Glomerular endothelial cell (primary cell): ENCODE results near the gene SLC22A3. TPM values are rescaled to one million over a fixed set of nuclear protein-coding genes. Genes with fewer than 3 reads are reported as not detected.

ENCODE experiments used
- DNase-seq: peaks from one replicate; pipeline ENCODE4 v3.0.0-alpha.2; 2011; ENCODE audit warnings: low read depth, low spot score; ENCODE audit errors: extremely low read depth
- total RNA-seq: library from RNA; depleted of rRNA; stranded (reverse); fragments of >200 nt; gene quantifications from 2 replicates; pipeline ENCODE4 v1.2.3, GENCODE V29; 2015

The SLC22A3 gene
- total RNA-seq, 1 donor from 2014 or later: 0.70 TPM

DNA sequence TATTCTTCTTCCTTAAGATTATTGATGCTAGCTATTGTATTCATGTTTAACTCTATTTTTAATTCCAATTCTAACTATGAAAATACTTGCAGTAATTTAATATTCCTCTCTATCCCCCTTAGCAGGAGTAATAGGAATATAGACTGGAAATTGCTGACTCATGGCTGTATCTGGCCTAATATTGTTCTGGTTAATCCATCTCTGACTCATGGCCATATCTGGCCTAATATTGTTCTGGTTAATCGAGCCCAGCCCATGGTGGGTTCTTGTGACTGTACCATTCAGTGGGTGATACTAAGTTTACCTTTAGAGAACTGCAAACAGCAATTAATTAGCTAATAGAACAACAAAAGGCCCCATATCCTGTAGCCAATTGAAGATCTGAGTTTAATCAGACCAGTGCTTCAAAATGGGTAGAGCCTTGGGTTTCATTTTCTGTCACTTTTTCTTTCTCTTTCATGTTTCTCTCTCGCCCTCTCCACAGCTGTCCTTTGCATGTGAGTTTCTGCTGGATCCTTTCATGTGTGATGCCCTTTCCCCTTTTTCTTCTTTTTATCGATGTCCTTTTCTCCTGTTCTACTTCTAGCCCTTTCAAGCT, 50.6 kb downstream of the SLC22A3 start:
- no peak for DNase-seq

GRCh38 chr6:160400446-160400845, 52.3 kb downstream of the SLC22A3 start:
- no peak for DNase-seq

DNA sequence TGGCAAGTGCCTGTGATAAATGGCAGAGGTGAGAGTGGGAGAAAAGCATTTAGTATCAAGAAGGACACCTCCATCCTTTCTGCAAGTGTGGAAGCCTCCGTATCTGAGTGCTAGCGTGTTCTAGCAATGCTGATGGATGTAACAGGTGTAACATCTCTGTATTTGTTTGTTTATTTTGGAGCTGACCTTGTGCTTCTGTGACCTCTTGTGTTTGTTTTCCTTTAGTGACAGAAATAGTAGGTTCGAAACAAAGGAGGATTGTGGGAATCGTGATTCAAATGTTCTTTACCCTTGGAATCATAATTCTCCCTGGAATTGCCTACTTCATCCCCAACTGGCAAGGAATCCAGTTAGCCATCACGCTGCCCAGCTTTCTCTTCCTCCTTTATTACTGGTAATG, 60.4 kb downstream of the SLC22A3 start:
- DNase-seq: no peak

DNA sequence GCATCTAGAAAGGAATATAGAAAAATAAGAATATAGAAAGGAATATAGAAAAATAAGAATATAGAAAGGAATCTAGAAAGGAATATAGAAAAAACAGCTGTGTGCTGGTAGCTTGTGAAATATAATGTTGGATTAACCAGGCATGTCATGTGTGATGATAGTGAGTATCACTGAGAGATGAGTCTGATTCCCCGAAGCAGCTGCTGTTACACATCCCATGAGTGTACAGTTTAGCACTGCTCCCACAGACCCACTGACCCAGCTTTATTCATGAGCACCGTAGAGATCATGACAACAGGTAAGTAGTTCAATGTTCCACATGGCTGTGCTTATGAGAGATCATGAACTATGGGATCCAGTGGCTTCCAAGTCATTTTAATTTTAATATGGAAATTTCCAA, 64.8 kb downstream of the SLC22A3 start:
- no peak for DNase-seq

- no peak for DNase-seq
Observed at GRCh38 chr6:160417146-160417545, 69.0 kb downstream of the SLC22A3 start.

GRCh38 chr6:160417550-160417949, 69.4 kb downstream of the SLC22A3 start:
- DNase-seq: no peak

DNA sequence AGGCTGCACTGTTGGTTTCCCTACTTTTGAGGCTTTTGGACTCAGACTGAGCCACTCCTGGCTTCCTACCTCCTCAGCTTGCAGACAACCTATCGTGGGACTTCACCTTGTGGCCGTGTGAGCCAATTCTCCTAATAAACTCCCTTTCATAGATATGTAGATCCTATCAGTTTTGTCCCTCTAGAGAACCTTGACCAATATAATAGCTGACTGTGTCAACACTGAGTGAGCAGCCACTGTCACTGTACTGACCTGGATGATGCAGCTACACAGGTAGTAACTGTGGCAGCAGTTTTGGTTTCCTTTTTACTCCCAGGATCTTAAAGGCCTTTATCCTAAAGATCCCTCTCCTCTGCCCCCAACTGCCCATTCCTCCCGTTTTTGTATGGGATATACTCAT, 70.2 kb downstream of the SLC22A3 start:
- no peak for DNase-seq

DNA sequence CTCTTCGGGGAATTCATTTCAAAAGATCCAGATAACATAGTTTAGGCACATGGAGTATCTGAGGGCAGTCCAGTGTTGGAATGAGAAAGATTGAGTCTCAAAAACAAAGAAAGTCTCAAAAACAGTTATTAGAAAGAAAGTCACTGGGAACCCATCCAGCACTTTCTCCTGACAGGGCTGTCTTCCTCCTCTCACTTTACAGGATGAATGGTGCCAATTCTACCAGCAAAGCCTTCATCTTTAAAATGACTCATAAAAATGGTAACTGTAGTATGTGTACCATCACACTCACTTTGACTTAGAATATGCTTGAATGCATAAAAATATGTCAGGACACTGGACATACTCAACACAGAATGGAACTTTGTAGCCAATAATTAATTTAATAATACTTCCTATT, 71.3 kb downstream of the SLC22A3 start:
- no peak for DNase-seq

GRCh38 chr6:160420253-160420968, 72.2 kb downstream of the SLC22A3 start:
- DNase-seq: no peak

DNA sequence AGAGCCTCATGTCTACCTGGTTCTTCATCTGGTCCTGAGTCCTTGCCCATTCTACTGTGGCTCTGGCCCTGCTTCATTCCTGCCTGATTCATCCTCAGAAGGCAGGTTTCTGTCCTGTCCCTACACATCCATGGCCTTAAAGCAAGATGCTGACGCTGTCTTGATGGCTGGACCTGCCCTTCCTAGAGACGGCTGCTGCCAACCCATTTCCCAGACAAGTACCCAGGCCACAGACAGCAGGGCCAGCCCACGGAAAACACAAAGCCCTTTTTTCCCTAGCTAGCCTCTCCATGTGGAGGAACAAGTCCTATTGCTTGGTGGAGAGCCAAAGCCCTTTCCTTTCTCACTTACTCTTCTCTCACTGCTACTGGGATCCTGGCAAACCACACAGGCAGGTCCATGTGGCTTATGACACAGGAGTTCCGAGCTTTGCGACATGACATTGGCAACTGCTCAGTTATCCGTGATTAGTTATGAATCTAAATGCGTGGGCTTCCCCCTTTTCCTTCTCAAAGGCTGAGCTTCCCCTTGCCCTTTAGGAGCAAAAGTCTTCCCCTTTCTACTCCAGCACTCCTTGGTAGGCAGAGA, 72.9 kb downstream of the SLC22A3 start:
- DNase-seq: no peak

DNA sequence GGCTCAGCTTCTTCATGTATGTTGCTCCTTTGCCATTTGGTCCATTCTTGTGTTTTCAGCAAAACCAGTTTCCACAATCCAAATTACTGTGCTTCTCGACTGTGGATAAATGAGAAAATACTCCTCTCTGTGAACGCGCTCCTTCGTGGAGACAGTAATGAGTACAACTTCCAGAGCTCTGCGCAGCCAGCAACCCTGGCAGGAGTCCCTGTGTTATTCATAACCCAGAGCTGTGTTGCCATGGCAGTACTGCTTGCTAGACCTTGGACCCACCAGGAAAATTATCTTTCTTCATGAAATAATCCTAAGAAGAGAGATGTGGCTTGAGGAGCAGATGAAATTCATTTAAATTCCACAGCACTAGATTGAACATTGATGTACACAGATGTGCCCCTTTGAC, 73.7 kb downstream of the SLC22A3 start:
- DNase-seq: no peak

- DNase-seq: no peak
Observed at GRCh38 chr6:160424256-160424655, 76.1 kb downstream of the SLC22A3 start.

GRCh38 chr6:160426136-160426535, 78.0 kb downstream of the SLC22A3 start:
- no peak for DNase-seq

DNA sequence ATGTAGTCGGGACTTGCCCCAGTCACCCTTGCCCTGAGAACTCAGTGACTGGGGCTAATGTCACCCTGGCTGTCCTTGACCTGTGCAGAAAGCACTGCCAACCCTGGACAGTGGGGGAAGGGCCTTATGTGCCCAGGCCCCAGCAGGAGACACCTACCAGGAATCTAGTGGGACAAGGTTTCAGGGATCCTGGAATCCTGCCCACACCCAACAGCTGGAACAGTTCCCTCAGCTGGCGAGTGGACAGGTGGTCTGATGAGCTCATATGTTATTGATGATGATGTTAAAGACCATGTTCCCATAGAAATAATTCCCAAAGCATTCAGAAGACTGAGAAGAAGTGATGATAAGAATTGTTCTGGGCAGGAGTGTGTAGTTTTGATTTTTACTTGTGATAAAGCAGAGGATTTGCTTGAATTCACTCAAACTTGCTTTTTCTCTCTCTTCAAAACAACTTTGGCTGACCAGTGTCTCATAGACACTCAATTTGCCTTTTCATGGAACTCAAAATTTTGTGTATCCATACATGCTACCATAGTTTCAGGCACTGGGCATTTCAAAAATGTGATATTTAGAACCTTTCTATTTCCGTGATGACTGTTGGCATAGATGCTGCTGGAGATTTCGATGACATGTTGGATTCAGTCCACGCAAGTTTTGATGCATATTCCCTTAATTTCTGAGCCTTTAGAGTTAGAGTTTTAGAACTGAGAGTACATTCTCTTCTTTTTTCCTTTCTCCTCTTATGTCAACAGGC, 79.3 kb downstream of the SLC22A3 start:
- DNase-seq: no peak

- no peak for DNase-seq
Observed at GRCh38 chr6:160428069-160428430, 79.9 kb downstream of the SLC22A3 start.

GRCh38 chr6:160428818-160429619, 80.8 kb downstream of the SLC22A3 start:
- no peak for DNase-seq

GRCh38 chr6:160429620-160429895, 81.4 kb downstream of the SLC22A3 start:
- DNase-seq: no peak

DNA sequence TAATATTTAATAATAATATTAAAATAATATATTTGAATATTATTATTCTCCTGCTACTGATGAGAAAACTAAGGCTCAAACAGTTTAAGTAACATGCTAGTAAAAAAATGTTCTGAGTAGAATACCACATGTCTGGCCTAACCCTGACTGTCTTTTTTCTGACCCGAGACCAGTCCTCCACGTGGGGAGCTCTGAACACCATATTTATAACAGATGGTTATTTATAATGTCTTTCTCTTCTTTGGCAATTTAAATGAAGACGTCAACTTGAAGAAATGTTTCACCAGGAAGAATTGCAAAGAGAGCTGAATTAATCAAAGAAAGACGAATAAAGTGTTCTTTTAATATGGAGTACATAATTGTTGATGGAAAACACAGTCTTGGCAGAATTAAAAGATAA, 82.0 kb downstream of the SLC22A3 start:
- DNase-seq: no peak

- no peak for DNase-seq
Observed at GRCh38 chr6:160430751-160431150, 82.6 kb downstream of the SLC22A3 start.

GRCh38 chr6:160431226-160431625, 83.0 kb downstream of the SLC22A3 start:
- no peak for DNase-seq

- DNase-seq: no peak
Observed at GRCh38 chr6:160431791-160432404, 83.7 kb downstream of the SLC22A3 start.
